ENCODE measurements around the gene CALR.
"Not testable (repeated sequence)": the region's sequence is repeated elsewhere in the genome, so short reads cannot be mapped to it uniquely, and the experiment has no call there.

CALR gene

DNA sequence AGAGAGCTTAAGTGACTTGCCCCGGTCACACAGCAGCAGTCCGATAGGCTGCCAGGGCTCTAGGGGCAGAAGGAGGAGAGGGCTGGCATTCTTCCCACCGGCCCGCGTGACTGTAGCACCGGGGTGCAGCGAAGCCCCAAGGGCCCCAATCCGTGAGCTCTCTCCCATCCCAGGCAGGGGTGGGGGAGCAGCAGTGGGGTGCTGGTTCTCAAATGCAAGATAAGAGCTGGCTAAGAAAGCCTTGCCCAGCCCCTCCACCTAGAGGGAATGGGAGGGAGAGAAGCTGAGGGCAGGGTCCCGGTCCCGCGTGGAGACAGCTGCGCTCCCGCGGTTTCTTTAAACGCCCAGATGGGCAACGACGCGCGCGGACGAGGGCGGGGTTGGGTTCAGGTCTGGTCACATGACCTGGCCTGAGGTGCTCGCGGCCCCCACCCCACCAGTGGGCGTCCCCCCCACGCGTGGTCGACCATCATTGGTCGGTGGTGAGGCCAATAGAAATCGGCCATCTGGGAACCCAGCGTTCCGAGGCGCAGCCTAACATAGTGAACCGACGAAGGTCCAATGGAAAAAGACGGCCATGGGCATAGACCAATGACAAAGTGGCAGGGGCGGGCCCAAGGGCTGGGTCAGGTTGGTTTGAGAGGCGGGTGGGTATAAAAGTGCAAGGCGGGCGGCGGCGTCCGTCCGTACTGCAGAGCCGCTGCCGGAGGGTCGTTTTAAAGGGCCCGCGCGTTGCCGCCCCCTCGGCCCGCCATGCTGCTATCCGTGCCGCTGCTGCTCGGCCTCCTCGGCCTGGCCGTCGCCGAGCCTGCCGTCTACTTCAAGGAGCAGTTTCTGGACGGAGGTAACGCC lies at the start of gene CALR:
Gene CALR (plus strand): TSS at position 683 of the 852 bp plus-strand sequence. CDS start 71 bp downstream, at position 754.
- peak within 1 kb of the TSS; percentile 100 for H3K9ac ChIP-seq
- H3K4me3 ChIP-seq: peak within 1 kb of the TSS; percentile 99
- peak within 1 kb of the TSS; percentile 98 for H3K27ac ChIP-seq
- peak within 1 kb of the TSS; percentile 95 for H3K4me2 ChIP-seq
- H3K9me3 ChIP-seq: no peaks in the 10 kb centered on the region
- H3K4me1 ChIP-seq: peaks cover 68% of the 10 kb centered on the region
- H3K36me3 ChIP-seq: peaks cover 41% of the 10 kb centered on the region
- peaks cover 48% of the 10 kb centered on the region for H4K20me1 ChIP-seq
- no peak for TF ChIP-seq Cebpa-rat (IDR thresholded peaks at IDR 0.05)
- no peaks in the 10 kb centered on the region for H3K27me3 ChIP-seq

DNA sequence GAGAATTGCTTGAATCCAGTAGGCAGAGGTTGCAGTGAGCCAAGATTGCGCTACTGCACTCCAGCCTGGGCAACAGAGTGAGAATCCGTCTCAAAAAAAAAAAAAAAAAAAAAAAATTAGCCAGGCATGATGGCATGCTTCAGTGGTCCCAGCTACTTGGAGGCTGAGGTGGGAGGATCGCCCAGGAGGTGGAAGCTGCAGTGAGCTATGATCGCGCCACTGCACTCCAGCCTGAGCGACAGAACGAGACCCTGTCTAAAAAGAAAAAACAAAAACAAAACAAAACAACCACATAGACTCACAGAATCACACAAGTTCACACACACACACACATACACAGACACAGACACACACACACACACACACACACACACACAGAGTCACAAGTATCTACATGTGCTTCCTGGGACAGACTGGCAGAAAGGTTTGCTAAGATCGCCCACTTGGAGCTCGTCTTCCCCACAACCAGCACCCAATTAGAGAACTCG lies 48.1 kb upstream of the CALR start:
- peak overlapping the region; percentile 93 for H3K4me3 ChIP-seq
- H3K9ac ChIP-seq: peak overlapping the region; percentile 66; the same call in 1 of the 2 replicates
- peaks cover 25% of the 10 kb centered on the region for H3K27me3 ChIP-seq
- peak overlapping the region; percentile 28; the same call in 1 of the 2 replicates for H3K27ac ChIP-seq
- H3K4me1 ChIP-seq: peaks cover 26% of the 10 kb centered on the region
- H4K20me1 ChIP-seq: peaks cover 12% of the 10 kb centered on the region
- H3K4me2 ChIP-seq: peak overlapping the region; percentile 88
- H3K9me3 ChIP-seq: not testable (repeated sequence)
- peaks cover 28% of the 10 kb centered on the region for H3K36me3 ChIP-seq

- H3K36me3 ChIP-seq: peaks cover 34% of the 10 kb centered on the region
- H3K4me2 ChIP-seq: peak within 1 kb of the TSS; percentile 99
- peaks cover 26% of the 10 kb centered on the region for H3K4me1 ChIP-seq
- H3K27ac ChIP-seq: peak within 1 kb of the TSS; percentile 69
- no peak for TF ChIP-seq Cebpa-rat (IDR thresholded peaks at IDR 0.05)
- no peaks in the 10 kb centered on the region for H3K9me3 ChIP-seq
- H4K20me1 ChIP-seq: peaks cover 12% of the 10 kb centered on the region
- peak within 1 kb of the TSS; percentile 93 for H3K4me3 ChIP-seq
- H3K27me3 ChIP-seq: peaks cover 18% of the 10 kb centered on the region
- peak within 1 kb of the TSS; percentile 82 for H3K9ac ChIP-seq
These were observed 47.4 kb upstream of the CALR start, which contains the start of gene GCDH for GRCh38 chr19:12890787-12891552. TSS of gene GCDH (plus strand) at chr19:12891160. CDS start at chr19:12891305, 145 bp downstream.

- peaks cover 41% of the 10 kb centered on the region for H3K36me3 ChIP-seq
- TF ChIP-seq Cebpa-rat (IDR thresholded peaks at IDR 0.05): no peak
- no peaks in the 10 kb centered on the region for H3K9me3 ChIP-seq
- H3K9ac ChIP-seq: peak overlapping the region; percentile 82
- peaks cover 26% of the 10 kb centered on the region for H3K4me1 ChIP-seq
- peak overlapping the region; percentile 93 for H3K4me3 ChIP-seq
- peak overlapping the region; percentile 99 for H3K4me2 ChIP-seq
- peaks cover 12% of the 10 kb centered on the region for H3K27me3 ChIP-seq
- peak overlapping the region; percentile 69 for H3K27ac ChIP-seq
- H4K20me1 ChIP-seq: peaks cover 12% of the 10 kb centered on the region
These were observed 46.8 kb upstream of the CALR start for GRCh38 chr19:12891553-12892021.

- Histone ChIP-seq H3K4me3 (no peak overlapping the region), H4K20me1 (peaks cover 12% of the 10 kb centered on the region), H3K9me3 (no peaks in the 10 kb centered on the region), H3K4me2 (no peak overlapping the region), H3K9ac (no peak overlapping the region), H3K4me1 (peaks cover 26% of the 10 kb centered on the region), H3K27me3 (no peaks in the 10 kb centered on the region), H3K27ac (no peak overlapping the region), H3K36me3 (peaks cover 61% of the 10 kb centered on the region)
- no peak for TF ChIP-seq Cebpa-rat (IDR thresholded peaks at IDR 0.05)
These were observed 44.8 kb upstream of the CALR start for GRCh38 chr19:12893582-12893981.

DNA sequence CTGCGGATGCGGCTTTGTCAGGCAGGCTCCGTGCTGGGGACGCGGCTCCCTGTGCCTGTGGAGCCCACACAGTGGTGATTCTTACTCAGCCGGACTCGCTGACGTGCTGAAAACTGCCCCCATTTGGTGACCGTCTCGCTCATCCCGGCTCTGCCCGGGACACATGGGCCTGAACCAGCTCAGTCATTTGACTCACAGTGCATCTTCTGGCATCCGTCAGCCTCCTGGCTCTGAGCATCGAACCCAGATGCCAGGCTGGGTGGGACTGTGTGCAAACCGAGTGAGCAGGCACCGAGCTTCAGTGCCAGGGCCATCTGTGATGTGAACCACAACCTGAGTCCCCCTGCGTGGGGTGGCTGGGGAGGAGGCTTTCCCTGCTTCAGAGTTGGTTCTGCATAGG lies 41.9 kb upstream of the CALR start:
- H3K9ac ChIP-seq: no peak overlapping the region
- peaks cover 84% of the 10 kb centered on the region for H3K36me3 ChIP-seq
- no peak overlapping the region for H3K4me2 ChIP-seq
- no peak overlapping the region for H3K4me3 ChIP-seq
- peaks cover 8% of the 10 kb centered on the region for H4K20me1 ChIP-seq
- no peak overlapping the region for H3K27ac ChIP-seq
- H3K4me1 ChIP-seq: peaks cover 11% of the 10 kb centered on the region
- H3K27me3 ChIP-seq: no peaks in the 10 kb centered on the region
- TF ChIP-seq Cebpa-rat (IDR thresholded peaks at IDR 0.05): no peak
- no peaks in the 10 kb centered on the region for H3K9me3 ChIP-seq

DNA sequence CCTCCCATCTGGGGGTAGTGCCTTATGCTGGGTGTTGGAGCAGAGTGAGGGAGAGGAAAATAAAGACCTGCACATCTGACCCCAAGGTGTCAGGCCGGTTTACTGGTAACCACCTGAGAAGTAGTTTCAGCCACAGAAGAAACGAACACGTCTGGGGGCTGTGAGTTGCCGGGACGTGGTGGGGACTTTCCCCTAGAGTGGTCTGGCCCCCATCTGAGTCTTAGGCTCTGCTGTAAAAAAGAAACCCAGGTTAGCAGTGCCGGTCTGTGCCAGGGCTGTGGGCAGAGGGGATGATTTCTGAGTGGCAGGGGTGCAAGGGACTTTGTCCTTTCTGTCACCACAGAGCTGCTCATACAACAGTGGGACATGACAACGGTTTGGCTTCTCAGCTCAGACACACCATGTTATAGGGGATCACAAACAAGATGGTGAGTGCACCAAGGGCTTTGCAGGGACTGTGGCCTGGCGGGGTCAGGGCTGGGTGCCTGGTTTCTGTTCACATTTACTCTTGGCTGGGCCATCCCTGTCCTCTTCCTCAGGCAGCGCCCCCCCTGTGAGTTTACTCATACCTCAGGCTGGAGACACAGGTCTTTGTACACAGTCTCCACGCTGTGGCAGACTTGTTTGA lies 38.4 kb upstream of the CALR start:
- TF ChIP-seq Cebpa-rat (IDR thresholded peaks at IDR 0.05): no peak
- Histone ChIP-seq H3K4me2 (no peak overlapping the region), H3K4me3 (no peak overlapping the region), H3K9ac (0 out of 2 replicates have a peak overlapping the region, but pooled peaks have one; percentile 28), H3K27me3 (no peaks in the 10 kb centered on the region), H3K4me1 (no peaks in the 10 kb centered on the region), H3K27ac (no peak overlapping the region), H4K20me1 (no peaks in the 10 kb centered on the region), H3K9me3 (no peaks in the 10 kb centered on the region), H3K36me3 (peaks cover 81% of the 10 kb centered on the region)

- no peaks in the 10 kb centered on the region for H3K4me1 ChIP-seq
- no peaks in the 10 kb centered on the region for H4K20me1 ChIP-seq
- H3K4me2 ChIP-seq: no peak overlapping the region
- no peak for TF ChIP-seq Cebpa-rat (IDR thresholded peaks at IDR 0.05)
- peaks cover 24% of the 10 kb centered on the region for H3K36me3 ChIP-seq
- no peaks in the 10 kb centered on the region for H3K27me3 ChIP-seq
- H3K4me3 ChIP-seq: no peak overlapping the region
- no peak overlapping the region for H3K9ac ChIP-seq
- no peaks in the 10 kb centered on the region for H3K9me3 ChIP-seq
- H3K27ac ChIP-seq: no peak overlapping the region
These were observed 31.2 kb upstream of the CALR start for GRCh38 chr19:12907166-12907565.

DNA sequence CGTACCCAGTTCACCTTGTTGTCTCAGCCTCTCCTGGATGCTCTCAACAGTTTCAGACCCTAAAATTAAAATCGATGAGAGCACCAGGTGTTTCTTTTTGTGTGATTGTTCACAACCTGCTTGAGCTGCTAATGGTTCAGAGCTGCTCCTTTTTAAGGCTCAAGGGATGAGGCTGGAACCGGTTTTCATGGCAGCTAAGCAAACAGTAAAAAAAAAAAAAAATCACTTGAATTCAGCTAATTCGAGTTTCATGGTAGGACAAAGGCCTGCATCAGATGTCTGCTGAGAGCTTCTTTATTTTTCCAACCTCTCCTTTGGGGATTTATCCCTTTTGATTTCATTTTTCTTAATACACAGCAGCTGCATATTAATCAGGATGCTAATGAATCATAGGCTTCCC lies 25.8 kb upstream of the CALR start:
- Histone ChIP-seq H3K9ac (no peak overlapping the region; the same call in 1 of the 2 replicates), H3K36me3 (no peaks in the 10 kb centered on the region), H3K27ac (no peak overlapping the region), H3K4me2 (no peak overlapping the region), H3K4me3 (no peak overlapping the region), H4K20me1 (no peaks in the 10 kb centered on the region), H3K9me3 (no peaks in the 10 kb centered on the region), H3K4me1 (peaks cover 21% of the 10 kb centered on the region), H3K27me3 (no peaks in the 10 kb centered on the region)
- no peak for TF ChIP-seq Cebpa-rat (IDR thresholded peaks at IDR 0.05)
